H9 (cell line): ENCODE data around the gene PACS1. TPM values are rescaled to one million over a fixed set of nuclear protein-coding genes. Genes with fewer than 3 reads are reported as not detected.

Experiments used
- DNase-seq: peaks from one replicate; pipeline ENCODE4 v3.0.0-alpha.2; 2017
- H2AFZ ChIP-seq: one replicate; pipeline ENCODE4 v1.6.1; 2013; ENCODE audit warnings: mild to moderate bottlenecking, low read length, control low read depth, moderate library complexity
- H2AK5ac ChIP-seq: 2 replicates; pipeline ENCODE4 v1.6.1; 2013; ENCODE audit warnings: low read length, control low read depth, mixed read lengths; ENCODE audit not compliant: insufficient read length
- H2BK120ac ChIP-seq: one replicate; pipeline ENCODE4 v1.6.1; 2013; ENCODE audit warnings: low read depth, mild to moderate bottlenecking, low read length, control low read depth, inconsistent platforms; ENCODE audit not compliant: poor library complexity, severe bottlenecking
- H2BK12ac ChIP-seq: 2 replicates; pipeline ENCODE4 v1.6.1; 2013; ENCODE audit warnings: low read length, control low read depth, mixed read lengths, low read depth; ENCODE audit not compliant: insufficient read length
- H2BK15ac ChIP-seq: 2 replicates; pipeline ENCODE4 v1.6.1; 2013; ENCODE audit warnings: low read depth, low read length, control low read depth
- H2BK20ac ChIP-seq: one replicate; pipeline ENCODE4 v1.6.1; 2013; ENCODE audit warnings: low read depth, mild to moderate bottlenecking, low read length, control low read depth, inconsistent platforms; ENCODE audit not compliant: poor library complexity, severe bottlenecking
- H2BK5ac ChIP-seq: 2 replicates; pipeline ENCODE4 v1.6.1; 2013; ENCODE audit warnings: low read length, control low read depth, mixed read lengths; ENCODE audit not compliant: insufficient read length
- H3K14ac ChIP-seq: 2 replicates; pipeline ENCODE4 v1.6.1; 2013; ENCODE audit warnings: low read length, control low read depth; ENCODE audit not compliant: insufficient read depth
- H3K18ac ChIP-seq: 2 replicates; pipeline ENCODE4 v1.6.1; 2013; ENCODE audit warnings: low read depth, mild to moderate bottlenecking, mixed read lengths, low read length, control low read depth; ENCODE audit not compliant: insufficient read length
- H3K23ac ChIP-seq: 2 replicates; pipeline ENCODE4 v1.6.1; 2013; ENCODE audit warnings: low read length, control low read depth, mixed read lengths, low read depth; ENCODE audit not compliant: insufficient read length
- H3K23me2 ChIP-seq: 2 replicates; pipeline ENCODE4 v1.6.1; 2013; ENCODE audit warnings: low read depth, mild to moderate bottlenecking, mixed read lengths, low read length, control low read depth; ENCODE audit not compliant: insufficient read length, poor library complexity, severe bottlenecking
- H3K27ac ChIP-seq: 2 replicates; pipeline ENCODE4 v1.5.1; 2013; ENCODE audit warnings: low read length, control low read depth, mixed read lengths, low read depth; ENCODE audit not compliant: insufficient read length
- H3K27me3 ChIP-seq: 2 replicates; pipeline ENCODE4 v1.6.1; 2013; ENCODE audit warnings: low read length, control low read depth, inconsistent platforms; ENCODE audit not compliant: insufficient read depth
- H3K4ac ChIP-seq: 2 replicates; pipeline ENCODE4 v1.6.1; 2013; ENCODE audit warnings: low read depth, mild to moderate bottlenecking, control low read depth, inconsistent platforms, low read length, moderate library complexity
- H3K4me1 ChIP-seq: 2 replicates; pipeline ENCODE4 v1.6.1; 2013; ENCODE audit warnings: low read length, control low read depth, inconsistent platforms; ENCODE audit not compliant: insufficient read depth
- H3K4me2 ChIP-seq: 2 replicates; pipeline ENCODE4 v1.6.1; 2013; ENCODE audit warnings: low read length, control low read depth, mixed read lengths; ENCODE audit not compliant: insufficient read length, insufficient read depth
- H3K56ac ChIP-seq: 2 replicates; pipeline ENCODE4 v1.6.1; 2013; ENCODE audit warnings: low read depth, mild to moderate bottlenecking, mixed read lengths, low read length, control low read depth; ENCODE audit not compliant: insufficient read length
- H3K79me1 ChIP-seq: 2 replicates; pipeline ENCODE4 v1.6.1; 2013; ENCODE audit warnings: low read depth, mild to moderate bottlenecking, moderate library complexity, low read length, control low read depth, inconsistent platforms; ENCODE audit not compliant: insufficient read depth, poor library complexity, severe bottlenecking
- H3K79me2 ChIP-seq: 2 replicates; pipeline ENCODE4 v1.6.1; 2013; ENCODE audit warnings: low read length, control low read depth, inconsistent platforms; ENCODE audit not compliant: insufficient read depth
- H3K9ac ChIP-seq: 2 replicates; pipeline ENCODE4 v1.6.1; 2013; ENCODE audit warnings: low read length, control low read depth, mixed read lengths; ENCODE audit not compliant: insufficient read length; ENCODE audit errors: extremely low read depth
- H3K9me3 ChIP-seq: one replicate; pipeline ENCODE4 v1.6.1; 2013; ENCODE audit warnings: low read depth, low read length, inconsistent platforms; ENCODE audit not compliant: control insufficient read depth
- H3T11ph ChIP-seq: one replicate; pipeline ENCODE4 v1.6.1; 2013; ENCODE audit warnings: mild to moderate bottlenecking, low read length, control low read depth, inconsistent platforms
- H4K20me1 ChIP-seq: one replicate; pipeline ENCODE4 v1.6.1; 2013; ENCODE audit not compliant: control insufficient read depth, insufficient read length, insufficient read depth
- H4K5ac ChIP-seq: 2 replicates; pipeline ENCODE4 v1.6.1; 2013; ENCODE audit warnings: low read depth, mild to moderate bottlenecking, mixed read lengths, low read length, control low read depth; ENCODE audit not compliant: insufficient read length
- H4K8ac ChIP-seq: replicated peaks from 2 replicates; pipeline ENCODE4 v1.6.1; 2013; ENCODE audit warnings: low read length, control low read depth, mixed read lengths, low read depth; ENCODE audit not compliant: insufficient read length
- H4K91ac ChIP-seq: 2 replicates; pipeline ENCODE4 v1.6.1; 2013; ENCODE audit warnings: low read depth, mild to moderate bottlenecking, moderate library complexity, mixed read lengths, low read length, control low read depth; ENCODE audit not compliant: insufficient read length
- H3K27ac Mint-ChIP-seq, 3 experiments: 2 replicates in 2 of 3; 3 replicates in 1 of 3; pipeline ENCODE4 v1.8.0; 2020 to 2021; ENCODE audit warnings: mixed read lengths in 3 of 3, mild to moderate bottlenecking in 1 of 3, moderate library complexity in 1 of 3
- H3K27me3 Mint-ChIP-seq: 2 replicates; pipeline ENCODE4 v1.8.0; 2021; ENCODE audit warnings: low read depth, mild to moderate bottlenecking, moderate library complexity, mixed read lengths
- H3K36me3 Mint-ChIP-seq, 3 experiments: 2 replicates in 2 of 3; 3 replicates in 1 of 3; pipeline ENCODE4 v1.8.0; 2020 to 2021; ENCODE audit warnings: low read depth in 3 of 3, mixed read lengths in 3 of 3; ENCODE audit not compliant: insufficient read depth in 1 of 3
- H3K4me1 Mint-ChIP-seq, 2 experiments: 2 replicates each; pipeline ENCODE4 v1.8.0; 2020; ENCODE audit warnings: mixed read lengths in 2 of 2
- H3K4me3 Mint-ChIP-seq, 2 experiments: 2 replicates in 1 of 2; 3 replicates in 1 of 2; pipeline ENCODE4 v1.8.0; 2020 to 2021; ENCODE audit warnings: mild to moderate bottlenecking in 2 of 2, mixed read lengths in 2 of 2, moderate library complexity in 1 of 2
- H3K9me3 Mint-ChIP-seq, 2 experiments: 2 replicates in 1 of 2; 3 replicates in 1 of 2; pipeline ENCODE4 v1.8.0; 2020; ENCODE audit warnings: mild to moderate bottlenecking in 2 of 2, mixed read lengths in 2 of 2, moderate library complexity in 1 of 2
- WGBS: extraction: QIAGEN DNeasy Blood & Tissue Kit; methylation state at CpG from one replicate; pipeline ENCODE4 v1.1.7; 2013; ENCODE audit warnings: missing lambda C conversion rate, low lambda C conversion rate, mixed read lengths; ENCODE audit not compliant: insufficient read length; ENCODE audit errors: extremely low coverage; 5-methylcytosine and 5-hydroxymethylcytosine counted together
- total RNA-seq: library from RNA; stranded (reverse); gene quantifications from 2 replicates; pipeline ENCODE4 v1.2.1, GENCODE V29; 2021
- TF ChIP-seq, protein P1 (sequence below): fragments of 200-600 bp; sonication (generic); conservative IDR thresholded peaks from 3 replicates; pipeline ENCODE4 v1.8.0; 2021; ENCODE audit warnings: antibody characterized with exemption, mild to moderate bottlenecking

PACS1 gene
- total RNA-seq, 1 experiment from 2014 or later, result 35.5 TPM

DNA sequence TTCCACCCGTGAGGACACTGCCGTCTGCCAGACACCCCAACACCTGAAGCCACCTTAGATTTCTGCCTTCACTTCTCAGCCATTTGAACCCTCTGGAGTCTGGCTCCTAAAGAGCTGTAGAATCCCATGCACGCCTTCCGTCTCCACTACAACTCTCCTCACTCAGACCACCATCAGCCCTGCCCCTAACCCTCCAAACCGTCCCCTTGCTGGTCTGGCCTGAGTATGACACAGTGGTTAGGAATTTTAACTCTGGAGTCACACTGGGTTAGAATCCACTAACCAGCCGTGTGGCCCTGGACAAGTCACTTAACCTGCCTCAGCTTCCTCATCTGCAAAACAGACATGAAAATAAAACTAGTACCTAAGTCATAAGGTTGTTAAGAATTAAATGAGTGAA lies 210.9 kb downstream of the PACS1 start:
- no peaks in the 10 kb centered on the region for H3K9me3 Mint-ChIP-seq
- Histone ChIP-seq H2BK5ac (no peak overlapping the region), H3K27ac (no peak overlapping the region), H3K9ac (no peak overlapping the region), H3K56ac (no peak overlapping the region), H4K20me1 (no peaks in the 10 kb centered on the region), H3K4me1 (no peaks in the 10 kb centered on the region), H3K27me3 (no peaks in the 10 kb centered on the region), H2AFZ (no peak overlapping the region), H2BK20ac (no peak overlapping the region), H4K8ac (no peak overlapping the region), H3K79me2 (no peaks in the 10 kb centered on the region), H3K14ac (no peak overlapping the region), H3K23ac (no peak overlapping the region), H2BK120ac (no peak overlapping the region), H3T11ph (no peak overlapping the region), H3K79me1 (no peaks in the 10 kb centered on the region), H3K4me2 (no peak overlapping the region), H2BK12ac (no peak overlapping the region), H4K5ac (no peak overlapping the region), H3K4ac (no peak overlapping the region), H4K91ac (no peak overlapping the region), H3K9me3 (no peaks in the 10 kb centered on the region), H3K18ac (no peak overlapping the region), H2BK15ac (no peak overlapping the region), H2AK5ac (no peak overlapping the region), H3K23me2 (no peaks in the 10 kb centered on the region)
- no peak overlapping the region for H3K27ac Mint-ChIP-seq
- DNase-seq, result no peak
- H3K36me3 Mint-ChIP-seq, result peaks cover 0 to 15% (median 9%) of the 10 kb centered on the region in 3 experiments; a peak in 5 of 7 replicates
- H3K4me1 Mint-ChIP-seq, result peaks cover 26 to 29% of the 10 kb centered on the region in 2 experiments
- TF ChIP-seq, protein P1, sequence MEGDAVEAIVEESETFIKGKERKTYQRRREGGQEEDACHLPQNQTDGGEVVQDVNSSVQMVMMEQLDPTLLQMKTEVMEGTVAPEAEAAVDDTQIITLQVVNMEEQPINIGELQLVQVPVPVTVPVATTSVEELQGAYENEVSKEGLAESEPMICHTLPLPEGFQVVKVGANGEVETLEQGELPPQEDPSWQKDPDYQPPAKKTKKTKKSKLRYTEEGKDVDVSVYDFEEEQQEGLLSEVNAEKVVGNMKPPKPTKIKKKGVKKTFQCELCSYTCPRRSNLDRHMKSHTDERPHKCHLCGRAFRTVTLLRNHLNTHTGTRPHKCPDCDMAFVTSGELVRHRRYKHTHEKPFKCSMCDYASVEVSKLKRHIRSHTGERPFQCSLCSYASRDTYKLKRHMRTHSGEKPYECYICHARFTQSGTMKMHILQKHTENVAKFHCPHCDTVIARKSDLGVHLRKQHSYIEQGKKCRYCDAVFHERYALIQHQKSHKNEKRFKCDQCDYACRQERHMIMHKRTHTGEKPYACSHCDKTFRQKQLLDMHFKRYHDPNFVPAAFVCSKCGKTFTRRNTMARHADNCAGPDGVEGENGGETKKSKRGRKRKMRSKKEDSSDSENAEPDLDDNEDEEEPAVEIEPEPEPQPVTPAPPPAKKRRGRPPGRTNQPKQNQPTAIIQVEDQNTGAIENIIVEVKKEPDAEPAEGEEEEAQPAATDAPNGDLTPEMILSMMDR, result no peak
- no CpG with 5 or more reads among the region's 6 CpGs for WGBS
- peak overlapping the region in 1 of 2 experiments; percentile 44; a peak in 2 of 5 replicates for H3K4me3 Mint-ChIP-seq
- peaks cover 23% of the 10 kb centered on the region for H3K27me3 Mint-ChIP-seq
